Thyroid gland (tissue), 4 donors: ENCODE results near the gene RHEB.

ENCODE experiments used
- POLR2A ChIP-seq, 2 donors: fragments of 450-650 bp; IDR thresholded peaks; one replicate each; pipeline ENCODE4 v1.6.1; 2017; ENCODE audit warnings: antibody characterized with exemption in 2 of 2, mild to moderate bottlenecking in 2 of 2, moderate library complexity in 1 of 2
- TF ChIP-seq, protein P1 (sequence below), 6 experiments: fragments of 200-600 bp in 3 of 6; fragments of 450-650 bp in 3 of 6; sonication (generic) in 3 of 6; IDR thresholded peaks; one replicate each; pipeline ENCODE4 v1.5.1; 2016 to 2019; ENCODE audit warnings: antibody characterized with exemption in 6 of 6, mild to moderate bottlenecking in 2 of 6, inconsistent platforms in 1 of 6, moderate library complexity in 1 of 6

DNA sequence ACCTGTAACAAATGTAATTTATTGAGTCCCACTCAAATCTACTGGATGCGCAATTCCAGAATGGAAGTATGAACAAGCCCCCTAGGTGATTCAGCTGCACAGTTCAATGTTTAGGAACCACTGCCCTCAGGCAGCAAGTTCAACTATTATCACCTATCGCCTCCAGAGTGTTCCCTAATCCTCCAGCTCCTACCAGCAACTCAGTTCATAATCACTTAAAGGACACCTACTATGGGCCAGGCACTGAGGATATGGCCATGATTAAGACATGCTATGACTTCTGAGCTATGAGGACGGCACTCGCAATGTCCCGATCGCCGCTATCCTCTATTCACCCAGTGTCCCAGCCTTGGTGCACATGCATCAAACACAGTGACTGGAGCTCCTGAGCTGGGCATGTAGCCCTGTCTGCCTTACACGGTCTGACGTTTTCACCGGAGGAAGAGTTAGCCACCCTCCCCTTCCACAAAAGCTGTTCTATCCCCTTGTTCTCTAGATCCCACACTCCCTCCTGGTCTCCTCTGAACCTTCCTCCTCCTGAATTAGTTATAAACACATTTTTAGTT is 22.3 kb downstream of the RHEB start:
- TF ChIP-seq, protein P1, sequence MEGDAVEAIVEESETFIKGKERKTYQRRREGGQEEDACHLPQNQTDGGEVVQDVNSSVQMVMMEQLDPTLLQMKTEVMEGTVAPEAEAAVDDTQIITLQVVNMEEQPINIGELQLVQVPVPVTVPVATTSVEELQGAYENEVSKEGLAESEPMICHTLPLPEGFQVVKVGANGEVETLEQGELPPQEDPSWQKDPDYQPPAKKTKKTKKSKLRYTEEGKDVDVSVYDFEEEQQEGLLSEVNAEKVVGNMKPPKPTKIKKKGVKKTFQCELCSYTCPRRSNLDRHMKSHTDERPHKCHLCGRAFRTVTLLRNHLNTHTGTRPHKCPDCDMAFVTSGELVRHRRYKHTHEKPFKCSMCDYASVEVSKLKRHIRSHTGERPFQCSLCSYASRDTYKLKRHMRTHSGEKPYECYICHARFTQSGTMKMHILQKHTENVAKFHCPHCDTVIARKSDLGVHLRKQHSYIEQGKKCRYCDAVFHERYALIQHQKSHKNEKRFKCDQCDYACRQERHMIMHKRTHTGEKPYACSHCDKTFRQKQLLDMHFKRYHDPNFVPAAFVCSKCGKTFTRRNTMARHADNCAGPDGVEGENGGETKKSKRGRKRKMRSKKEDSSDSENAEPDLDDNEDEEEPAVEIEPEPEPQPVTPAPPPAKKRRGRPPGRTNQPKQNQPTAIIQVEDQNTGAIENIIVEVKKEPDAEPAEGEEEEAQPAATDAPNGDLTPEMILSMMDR (IDR thresholded peaks at IDR 0.05): no peak
- TF ChIP-seq POLR2A (IDR thresholded peaks at IDR 0.05): no peak
